Activated T-cell treated with anti-CD3 and anti-CD28 coated beads for 4 hours (primary cell): ENCODE measurements around the gene SEC23A.
"Not testable (repeated sequence)": the region's sequence is repeated elsewhere in the genome, so short reads cannot be mapped to it uniquely, and the experiment has no call there.

ENCODE experiments used
- DNase-seq: peaks from one replicate; pipeline ENCODE4 v3.0.0-alpha.2; 2020

SEC23A gene

GRCh38 chr14:39028620-39029019 lies 74.4 kb downstream of the SEC23A start:
- no peak for DNase-seq

GRCh38 chr14:39025810-39026627 lies 77.0 kb downstream of the SEC23A start:
- no peak for DNase-seq

GRCh38 chr14:39025250-39025809 lies 77.7 kb downstream of the SEC23A start:
- no peak for DNase-seq

GRCh38 chr14:39023939-39024871 lies 78.8 kb downstream of the SEC23A start:
- DNase-seq = no peak

GRCh38 chr14:39017096-39018016 lies 85.7 kb downstream of the SEC23A start:
- DNase-seq = not testable (repeated sequence)

GRCh38 chr14:39016733-39017095 lies 86.3 kb downstream of the SEC23A start:
- DNase-seq = no peak

- no peak for DNase-seq
Measured at GRCh38 chr14:39015964-39016577, 87.0 kb downstream of the SEC23A start.

GRCh38 chr14:39015360-39015961 lies 87.6 kb downstream of the SEC23A start:
- no peak for DNase-seq

- DNase-seq = no peak
Measured at GRCh38 chr14:39014460-39014859, 88.6 kb downstream of the SEC23A start.

GRCh38 chr14:39008965-39009364 lies 94.1 kb downstream of the SEC23A start:
- DNase-seq = not testable (repeated sequence)

GRCh38 chr14:39006721-39007410 lies 96.2 kb downstream of the SEC23A start:
- DNase-seq = no peak

GRCh38 chr14:39005044-39005880 lies 97.8 kb downstream of the SEC23A start:
- no peak for DNase-seq

- no peak for DNase-seq
Measured at GRCh38 chr14:38999949-39000348, 103.1 kb downstream of the SEC23A start.

- no peak for DNase-seq
Measured at GRCh38 chr14:38994731-38995130, 108.3 kb downstream of the SEC23A start.

GRCh38 chr14:38993981-38994380 lies 109.1 kb downstream of the SEC23A start:
- DNase-seq = no peak

- DNase-seq = no peak
Measured at GRCh38 chr14:38992067-38992844, 110.8 kb downstream of the SEC23A start.

- DNase-seq = no peak
Measured at GRCh38 chr14:38991299-38991698, 111.7 kb downstream of the SEC23A start.

GRCh38 chr14:38989922-38990546 lies 113.0 kb downstream of the SEC23A start:
- no peak for DNase-seq

- DNase-seq = no peak
Measured at GRCh38 chr14:38987781-38988180, 115.3 kb downstream of the SEC23A start.
